Pulmonary artery endothelial cell (primary cell): ENCODE data around the gene EVL. TPM values are rescaled to one million over a fixed set of nuclear protein-coding genes. Genes with fewer than 3 reads are reported as not detected.
A peak's percentile ranks its signal among the peaks of the same experiment; 100 is the strongest.

Experiments used
- DNase-seq: peaks from one replicate; pipeline ENCODE4 v3.0.0-alpha.2; 2011; ENCODE audit warnings: low read depth, low spot score
- total RNA-seq: library from RNA; depleted of rRNA; stranded (reverse); fragments of >200 nt; gene quantifications from 2 replicates; pipeline ENCODE4 v1.2.3, GENCODE V29; 2014

EVL gene
- total RNA-seq, 1 donor from 2014 or later, result 14.0 TPM

GRCh38 chr14:100126401-100126800 lies 61.2 kb downstream of the EVL start:
- no peak for DNase-seq

GRCh38 chr14:100127853-100128455 lies 62.7 kb downstream of the EVL start:
- DNase-seq, result no peak

- DNase-seq, result no peak
Observed at GRCh38 chr14:100128688-100129087, 63.5 kb downstream of the EVL start.

- no peak for DNase-seq
Observed at GRCh38 chr14:100129161-100129589, 64.0 kb downstream of the EVL start.

GRCh38 chr14:100130521-100130920 lies 65.3 kb downstream of the EVL start:
- DNase-seq, result no peak

GRCh38 chr14:100131181-100131580 lies 66.0 kb downstream of the EVL start:
- DNase-seq, result no peak

GRCh38 chr14:100132161-100132902 lies 67.1 kb downstream of the EVL start:
- DNase-seq, result no peak

GRCh38 chr14:100132903-100133510 lies 67.8 kb downstream of the EVL start:
- DNase-seq, result no peak

- no peak for DNase-seq
Observed at GRCh38 chr14:100134586-100134985, 69.4 kb downstream of the EVL start.

- no peak for DNase-seq
Observed at GRCh38 chr14:100135073-100135472, 69.9 kb downstream of the EVL start.

- no peak for DNase-seq
Observed at GRCh38 chr14:100135784-100136183, 70.6 kb downstream of the EVL start.

- no peak for DNase-seq
Observed at GRCh38 chr14:100137173-100137572, 72.0 kb downstream of the EVL start.

GRCh38 chr14:100138082-100138787 lies 73.0 kb downstream of the EVL start:
- no peak for DNase-seq

GRCh38 chr14:100138955-100139354 lies 73.7 kb downstream of the EVL start:
- DNase-seq, result no peak

- DNase-seq, result peak; percentile 47
Observed at GRCh38 chr14:100140452-100141078, 75.3 kb downstream of the EVL start.

GRCh38 chr14:100141098-100141497 lies 75.9 kb downstream of the EVL start:
- DNase-seq, result no peak

- peak; percentile 90 for DNase-seq
Observed at GRCh38 chr14:100142073-100143040, 77.1 kb downstream of the EVL start.

- DNase-seq, result no peak
Observed at GRCh38 chr14:100143523-100143922, 78.3 kb downstream of the EVL start.

- DNase-seq, result no peak
Observed at GRCh38 chr14:100143934-100144333, 78.7 kb downstream of the EVL start.

- no peak for DNase-seq
Observed at GRCh38 chr14:100144645-100144995, 79.4 kb downstream of the EVL start.
